Glutamatergic neuron (in vitro differentiated cells): ENCODE results near the gene ASPG. TPM values are rescaled to one million over a fixed set of nuclear protein-coding genes. Genes with fewer than 3 reads are reported as not detected.
A peak's percentile ranks its signal among the peaks of the same experiment; 100 is the strongest.

Source experiments
- DNase-seq: peaks from one replicate; pipeline ENCODE4 v3.0.0; 2022
- H3K27ac Mint-ChIP-seq: one replicate; pipeline ENCODE4 v1.8.0; 2020; ENCODE audit warnings: mild to moderate bottlenecking, mixed read lengths, inconsistent platforms; ENCODE audit not compliant: unreplicated experiment
- H3K27me3 Mint-ChIP-seq: one replicate; pipeline ENCODE4 v1.8.0; 2020; ENCODE audit warnings: mild to moderate bottlenecking, moderate library complexity, mixed read lengths, inconsistent platforms; ENCODE audit not compliant: unreplicated experiment
- H3K36me3 Mint-ChIP-seq: one replicate; pipeline ENCODE4 v1.8.0; 2020; ENCODE audit warnings: mild to moderate bottlenecking, mixed read lengths, inconsistent platforms; ENCODE audit not compliant: unreplicated experiment
- H3K4me1 Mint-ChIP-seq: one replicate; pipeline ENCODE4 v1.8.0; 2020; ENCODE audit warnings: mild to moderate bottlenecking, low read depth, mixed read lengths, inconsistent platforms; ENCODE audit not compliant: unreplicated experiment
- H3K4me3 Mint-ChIP-seq: one replicate; pipeline ENCODE4 v1.8.0; 2020; ENCODE audit warnings: mild to moderate bottlenecking, mixed read lengths, inconsistent platforms; ENCODE audit not compliant: unreplicated experiment
- H3K9me3 Mint-ChIP-seq: one replicate; pipeline ENCODE4 v1.8.0; 2020; ENCODE audit warnings: mild to moderate bottlenecking, moderate library complexity, mixed read lengths, inconsistent platforms; ENCODE audit not compliant: unreplicated experiment
- total RNA-seq: library from RNA; stranded (reverse); fragmentation: NEBNext Ultra II Directional; extraction: Animal tissue kit (Norgen Biotek cat#: 25700); gene quantifications from one replicate; pipeline ENCODE4 v1.2.1, GENCODE V29; 2021; ENCODE audit not compliant: unreplicated experiment
- TF ChIP-seq, protein P1 (sequence below): fragments of 200-600 bp; sonication (generic); IDR thresholded peaks from one replicate; pipeline ENCODE4 v1.5.0; 2021; ENCODE audit not compliant: partially characterized antibody, unreplicated experiment

ASPG gene
- total RNA-seq, 1 donor from 2014 or later = not detected

DNA sequence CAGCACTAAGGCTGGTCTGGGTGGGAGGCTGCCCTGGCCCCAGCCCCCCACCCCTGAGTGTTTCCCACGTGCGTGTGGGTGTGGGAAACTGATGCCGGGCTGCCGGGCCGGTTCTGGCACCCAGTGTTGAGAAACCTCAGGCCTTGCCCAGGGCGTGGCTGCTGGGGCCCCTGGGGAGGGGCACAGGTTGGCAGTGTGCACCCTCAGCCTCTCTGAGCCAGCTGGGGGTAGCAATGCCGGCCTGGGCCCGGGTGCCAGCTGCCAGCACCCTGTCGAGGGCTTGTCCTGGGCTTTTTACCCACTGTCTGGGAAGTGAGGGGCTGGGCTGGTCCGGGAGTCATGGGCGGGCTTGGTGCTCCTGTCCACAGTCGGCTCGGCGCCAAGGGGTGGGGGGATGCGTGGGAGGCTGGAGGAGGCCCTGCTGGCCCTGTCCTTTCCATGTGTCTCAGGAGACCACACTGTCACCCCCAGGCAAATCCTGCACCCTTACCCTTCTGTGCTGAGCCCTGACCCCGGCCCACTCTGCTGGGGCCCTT is 15.7 kb downstream of the ASPG start:
- no peak overlapping the region for H3K4me3 Mint-ChIP-seq
- H3K27me3 Mint-ChIP-seq = peaks cover 3% of the 10 kb centered on the region
- DNase-seq = peak; percentile 14
- no peak overlapping the region for H3K27ac Mint-ChIP-seq
- no peaks in the 10 kb centered on the region for H3K9me3 Mint-ChIP-seq
- TF ChIP-seq, protein P1, sequence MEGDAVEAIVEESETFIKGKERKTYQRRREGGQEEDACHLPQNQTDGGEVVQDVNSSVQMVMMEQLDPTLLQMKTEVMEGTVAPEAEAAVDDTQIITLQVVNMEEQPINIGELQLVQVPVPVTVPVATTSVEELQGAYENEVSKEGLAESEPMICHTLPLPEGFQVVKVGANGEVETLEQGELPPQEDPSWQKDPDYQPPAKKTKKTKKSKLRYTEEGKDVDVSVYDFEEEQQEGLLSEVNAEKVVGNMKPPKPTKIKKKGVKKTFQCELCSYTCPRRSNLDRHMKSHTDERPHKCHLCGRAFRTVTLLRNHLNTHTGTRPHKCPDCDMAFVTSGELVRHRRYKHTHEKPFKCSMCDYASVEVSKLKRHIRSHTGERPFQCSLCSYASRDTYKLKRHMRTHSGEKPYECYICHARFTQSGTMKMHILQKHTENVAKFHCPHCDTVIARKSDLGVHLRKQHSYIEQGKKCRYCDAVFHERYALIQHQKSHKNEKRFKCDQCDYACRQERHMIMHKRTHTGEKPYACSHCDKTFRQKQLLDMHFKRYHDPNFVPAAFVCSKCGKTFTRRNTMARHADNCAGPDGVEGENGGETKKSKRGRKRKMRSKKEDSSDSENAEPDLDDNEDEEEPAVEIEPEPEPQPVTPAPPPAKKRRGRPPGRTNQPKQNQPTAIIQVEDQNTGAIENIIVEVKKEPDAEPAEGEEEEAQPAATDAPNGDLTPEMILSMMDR = no peak
- H3K36me3 Mint-ChIP-seq = no peaks in the 10 kb centered on the region
- no peaks in the 10 kb centered on the region for H3K4me1 Mint-ChIP-seq

DNA sequence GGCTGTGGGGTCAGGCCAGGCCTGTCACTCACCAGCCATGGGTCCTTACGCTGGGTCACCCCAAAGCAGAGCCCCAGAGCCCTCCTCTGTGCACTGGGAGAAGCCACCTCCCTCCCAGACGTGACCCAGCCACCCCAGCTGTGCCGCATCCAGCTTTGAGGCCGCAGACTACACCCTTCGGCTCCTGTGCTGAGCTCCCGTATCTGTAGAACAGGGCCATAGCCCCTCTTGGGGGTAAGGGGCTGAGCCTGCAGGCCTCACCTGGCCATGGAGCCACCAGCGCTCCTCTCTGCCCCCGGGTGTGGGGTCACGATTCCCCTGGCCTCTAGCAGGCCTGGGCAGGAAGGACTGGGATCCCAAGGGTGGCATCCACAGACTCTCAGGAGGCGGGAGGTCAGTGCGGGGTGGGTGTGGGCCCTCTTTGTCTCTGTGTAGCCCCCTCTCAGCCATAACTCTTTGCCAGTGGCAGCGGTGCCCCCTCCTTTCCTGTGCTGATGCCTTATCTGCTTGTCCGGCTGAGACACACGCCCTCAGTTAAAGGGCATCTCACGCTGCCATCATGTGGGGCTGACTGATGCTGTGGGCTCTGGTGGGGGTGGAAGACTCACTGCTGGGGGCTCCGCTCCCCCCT is 16.3 kb downstream of the ASPG start:
- H3K9me3 Mint-ChIP-seq = no peaks in the 10 kb centered on the region
- no peak overlapping the region for H3K27ac Mint-ChIP-seq
- H3K4me3 Mint-ChIP-seq = no peak overlapping the region
- peak; percentile 13 for DNase-seq
- TF ChIP-seq, protein P1 = no peak
- H3K27me3 Mint-ChIP-seq = peaks cover 3% of the 10 kb centered on the region
- no peaks in the 10 kb centered on the region for H3K4me1 Mint-ChIP-seq
- H3K36me3 Mint-ChIP-seq = no peaks in the 10 kb centered on the region

- Mint-ChIP-seq H3K27ac (no peak overlapping the region), H3K4me3 (no peak overlapping the region), H3K27me3 (peaks cover 3% of the 10 kb centered on the region), H3K9me3 (no peaks in the 10 kb centered on the region), H3K36me3 (no peaks in the 10 kb centered on the region), H3K4me1 (no peaks in the 10 kb centered on the region)
- TF ChIP-seq, protein P1 = no peak
- peak; percentile 14 for DNase-seq
Measured at GRCh38 chr14:104102282-104102914, 16.9 kb downstream of the ASPG start.

- DNase-seq = peak; percentile 19
- H3K9me3 Mint-ChIP-seq = no peaks in the 10 kb centered on the region
Measured at GRCh38 chr14:104103061-104103445, 17.6 kb downstream of the ASPG start.

More at GRCh38 chr14:104103061-104103445, 17.6 kb downstream of the ASPG start:
- no peaks in the 10 kb centered on the region for H3K4me1 Mint-ChIP-seq
- no peaks in the 10 kb centered on the region for H3K36me3 Mint-ChIP-seq
- H3K27me3 Mint-ChIP-seq = peaks cover 3% of the 10 kb centered on the region
- no peak overlapping the region for H3K4me3 Mint-ChIP-seq
- H3K27ac Mint-ChIP-seq = no peak overlapping the region
- TF ChIP-seq, protein P1 = no peak
